ENCODE measurements around the gene ACP5.
"Not testable (repeated sequence)": the region's sequence is repeated elsewhere in the genome, so short reads cannot be mapped to it uniquely, and the experiment has no call there.

The ACP5 gene

GRCh38 chr19:11580116-11580515 is 2.7 kb upstream of the ACP5 start:
- DNase-seq (ENCODE audit: low spot score) (no peak), FAIRE-seq (no peak)

GRCh38 chr19:11578258-11579142 is 1.1 kb upstream of the ACP5 start:
- no peak for FAIRE-seq
- no peak for DNase-seq (ENCODE audit: low spot score)

- FAIRE-seq (no peak), DNase-seq (ENCODE audit: low spot score) (no peak)
Observed at GRCh38 chr19:11576227-11576626, 1.2 kb downstream of the ACP5 start.

GRCh38 chr19:11574689-11575088 is 2.8 kb downstream of the ACP5 start:
- no peak for FAIRE-seq
- DNase-seq (ENCODE audit: low spot score), result no peak

- FAIRE-seq; DNase-seq (ENCODE audit: low spot score): not testable (repeated sequence)
Observed at GRCh38 chr19:11573763-11574162, 3.7 kb downstream of the ACP5 start.

GRCh38 chr19:11573354-11573753 is 4.1 kb downstream of the ACP5 start:
- not testable (repeated sequence) for DNase-seq (ENCODE audit: low spot score); FAIRE-seq

- DNase-seq (ENCODE audit: low spot score) (no peak), FAIRE-seq (no peak)
Observed at GRCh38 chr19:11570039-11570462, 7.4 kb downstream of the ACP5 start.

GRCh38 chr19:11566164-11566563 is 11.3 kb downstream of the ACP5 start:
- FAIRE-seq (no peak), DNase-seq (ENCODE audit: low spot score) (no peak)

GRCh38 chr19:11565649-11565980 is 11.8 kb downstream of the ACP5 start:
- DNase-seq (ENCODE audit: low spot score); FAIRE-seq: not testable (repeated sequence)

GRCh38 chr19:11564082-11564807 is 13.2 kb downstream of the ACP5 start:
- not testable (repeated sequence) for FAIRE-seq; DNase-seq (ENCODE audit: low spot score)

- no peak for DNase-seq (ENCODE audit: low spot score)
- no peak for FAIRE-seq
Observed at GRCh38 chr19:11563532-11563931, 13.9 kb downstream of the ACP5 start.

- DNase-seq (ENCODE audit: low spot score) (peak; percentile 63), FAIRE-seq (peak; percentile 39)
Observed at GRCh38 chr19:11560404-11561051, 16.9 kb downstream of the ACP5 start.

GRCh38 chr19:11558881-11559828 is 18.3 kb downstream of the ACP5 start, which contains the start of gene ELOF1:
ELOF1 (minus strand) TSS chr19:11559230; CDS start chr19:11554347, 4,883 bp downstream.
- FAIRE-seq, result peak; percentile 81
- peak; percentile 96 for DNase-seq (ENCODE audit: low spot score)

GRCh38 chr19:11556634-11557420 is 20.6 kb downstream of the ACP5 start:
- FAIRE-seq (no peak), DNase-seq (ENCODE audit: low spot score) (no peak)

- FAIRE-seq (no peak), DNase-seq (ENCODE audit: low spot score) (no peak)
Observed at GRCh38 chr19:11555246-11555645, 22.2 kb downstream of the ACP5 start.

- FAIRE-seq, result no peak
Observed at GRCh38 chr19:11554160-11554559, 23.3 kb downstream of the ACP5 start.

GRCh38 chr19:11552666-11553372 is 24.6 kb downstream of the ACP5 start:
- DNase-seq (ENCODE audit: low spot score) (no peak), FAIRE-seq (no peak)

More at GRCh38 chr19:11554160-11554559, 23.3 kb downstream of the ACP5 start:
- DNase-seq (ENCODE audit: low spot score), result no peak

GRCh38 chr19:11551603-11552235 is 25.7 kb downstream of the ACP5 start:
- FAIRE-seq (no peak), DNase-seq (ENCODE audit: low spot score) (no peak)

GRCh38 chr19:11550265-11550664 is 27.2 kb downstream of the ACP5 start:
- no peak for FAIRE-seq
- DNase-seq (ENCODE audit: low spot score), result no peak

Data from RCC 7860 (cell line).